HG02938 (cell line): ENCODE results near the gene CDH23.

Experiments
- ATAC-seq: cut with Tn5 transposase; IDR thresholded peaks from one replicate; pipeline ENCODE4 v1.9.1; 2021; ENCODE audit warnings: mild to moderate bottlenecking, moderate library complexity; ENCODE audit not compliant: unreplicated experiment

The CDH23 gene

DNA sequence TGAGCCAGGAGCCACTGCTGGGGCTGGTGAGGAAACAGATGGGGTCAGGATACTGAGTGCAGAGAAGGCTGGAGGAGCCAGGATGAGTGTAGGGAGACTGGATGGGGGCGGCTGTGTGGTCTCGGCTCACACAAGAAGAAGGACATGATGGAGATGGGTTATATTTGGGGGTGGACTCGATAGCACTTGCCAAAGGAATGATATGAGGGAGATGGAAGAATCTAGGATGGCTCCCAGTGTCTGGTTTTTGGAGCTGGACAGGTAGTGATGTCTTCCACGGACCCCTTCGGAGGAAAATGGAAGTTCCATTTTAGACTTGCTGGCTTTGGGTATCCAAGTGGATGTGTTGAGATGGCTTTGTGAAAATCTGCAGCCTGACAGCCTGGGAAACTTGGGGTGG, 83.9 kb downstream of the CDH23 start:
- ATAC-seq = no peak

GRCh38 chr10:71481746-71482410, 85.2 kb downstream of the CDH23 start:
- no peak for ATAC-seq

DNA sequence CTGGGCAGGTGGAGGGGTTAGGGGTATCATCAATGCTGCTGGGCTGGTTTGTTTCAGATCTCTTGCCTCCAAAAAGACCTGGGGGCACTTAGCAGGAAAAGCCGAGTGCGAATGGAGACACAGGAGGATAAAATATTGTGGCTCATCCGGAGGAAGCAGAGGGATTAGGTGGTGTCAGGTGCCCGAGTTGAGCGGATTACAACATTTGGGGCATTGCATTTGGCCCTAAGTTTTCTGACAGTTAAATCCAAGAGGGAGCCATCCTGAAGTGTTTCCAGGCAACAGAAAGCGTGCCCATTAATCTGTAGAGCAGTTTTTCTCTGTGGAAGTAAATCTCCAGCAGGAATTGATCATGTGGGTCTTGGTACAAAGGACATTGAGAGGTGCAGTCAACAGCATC, 85.9 kb downstream of the CDH23 start:
- no peak for ATAC-seq

- no peak for ATAC-seq
Observed at GRCh38 chr10:71483135-71483534, 86.4 kb downstream of the CDH23 start.

- ATAC-seq = no peak
Observed at GRCh38 chr10:71483885-71484751, 87.4 kb downstream of the CDH23 start.

DNA sequence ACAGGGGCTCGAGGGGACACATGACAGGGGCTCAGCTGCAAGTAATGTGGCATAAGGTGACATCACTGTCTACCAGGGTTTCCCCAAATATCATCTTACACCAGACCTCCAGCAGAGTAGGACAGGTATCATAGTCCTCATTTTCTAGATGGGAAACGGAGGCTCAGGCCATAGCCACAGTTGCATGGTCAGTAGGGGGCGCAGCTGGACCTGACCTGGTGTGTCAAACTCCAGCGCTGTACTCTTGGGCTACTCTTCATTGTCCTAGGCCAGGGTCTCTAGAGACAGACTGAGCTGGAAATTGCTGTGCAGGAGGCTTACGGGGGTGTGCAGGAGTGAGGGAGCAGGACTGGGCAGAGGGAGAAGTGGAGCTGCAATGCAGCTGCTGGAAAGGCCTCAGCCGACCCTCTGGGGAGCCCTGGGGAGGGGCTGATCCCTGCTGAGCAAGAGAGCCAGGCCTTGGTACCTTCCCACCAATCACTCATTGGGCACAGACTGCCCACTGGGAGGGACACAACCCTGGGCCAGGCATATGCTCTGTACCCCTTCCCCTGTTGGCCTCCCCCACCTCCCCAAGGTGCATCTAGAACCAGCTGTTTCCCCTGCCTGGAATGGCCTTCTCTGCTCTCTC, 89.9 kb downstream of the CDH23 start:
- no peak for ATAC-seq

GRCh38 chr10:71487726-71488125, 91.0 kb downstream of the CDH23 start:
- no peak for ATAC-seq

- no peak for ATAC-seq
Observed at GRCh38 chr10:71489077-71489476, 92.4 kb downstream of the CDH23 start.

- no peak for ATAC-seq
Observed at GRCh38 chr10:71492872-71493271, 96.2 kb downstream of the CDH23 start.

GRCh38 chr10:71493741-71494140, 97.0 kb downstream of the CDH23 start:
- ATAC-seq = no peak

DNA sequence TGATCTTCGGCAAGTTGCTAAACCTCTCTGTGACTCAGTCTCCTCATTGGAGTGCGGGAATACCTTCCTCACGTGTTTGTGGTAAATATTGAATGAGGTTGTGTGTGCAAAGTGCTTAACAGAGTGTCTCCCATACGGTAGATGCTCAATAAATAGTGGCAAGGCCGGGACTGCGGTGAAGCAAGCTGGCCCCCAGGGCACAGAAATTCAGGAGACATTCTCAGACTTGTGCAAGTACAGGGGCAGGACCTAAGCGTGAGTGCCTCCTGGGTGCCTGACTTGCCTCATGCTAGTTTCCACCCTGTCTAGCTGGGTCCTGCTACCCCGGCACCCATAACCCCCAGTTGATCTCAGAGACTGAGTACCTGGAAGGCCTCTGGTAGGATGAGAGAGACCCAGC, 97.8 kb downstream of the CDH23 start:
- no peak for ATAC-seq

- no peak for ATAC-seq
Observed at GRCh38 chr10:71494980-71495381, 98.3 kb downstream of the CDH23 start.

GRCh38 chr10:71496927-71497762, 100.4 kb downstream of the CDH23 start:
- no peak for ATAC-seq

DNA sequence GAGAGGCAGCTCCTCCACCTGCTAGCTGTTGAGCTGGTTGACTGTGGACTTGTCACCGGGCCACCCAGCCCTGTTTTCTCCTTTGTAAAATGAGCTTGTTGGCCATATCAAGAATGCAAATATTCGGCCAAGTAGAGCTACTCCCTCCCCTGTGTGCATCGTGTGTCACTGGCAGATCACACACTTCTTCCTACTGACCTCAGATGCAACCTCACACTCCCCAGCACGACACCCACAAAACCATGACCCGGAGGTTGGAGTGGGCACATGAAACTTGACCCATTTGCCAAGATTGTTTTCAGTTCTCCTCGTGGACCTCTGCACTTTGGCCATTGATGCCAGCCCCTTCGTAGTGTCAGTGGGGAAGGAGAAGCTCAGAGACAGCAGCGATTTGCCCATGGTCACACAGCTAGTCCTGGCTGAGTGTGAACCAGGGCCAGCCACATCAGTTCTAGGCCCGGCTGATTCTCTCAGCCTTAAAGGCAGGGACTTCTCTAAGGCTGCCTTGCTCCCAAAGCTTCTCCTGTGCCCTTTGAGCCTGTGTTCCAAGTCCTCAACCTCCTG, 101.1 kb downstream of the CDH23 start:
- no peak for ATAC-seq

- no peak for ATAC-seq
Observed at GRCh38 chr10:71501402-71501801, 104.7 kb downstream of the CDH23 start.

DNA sequence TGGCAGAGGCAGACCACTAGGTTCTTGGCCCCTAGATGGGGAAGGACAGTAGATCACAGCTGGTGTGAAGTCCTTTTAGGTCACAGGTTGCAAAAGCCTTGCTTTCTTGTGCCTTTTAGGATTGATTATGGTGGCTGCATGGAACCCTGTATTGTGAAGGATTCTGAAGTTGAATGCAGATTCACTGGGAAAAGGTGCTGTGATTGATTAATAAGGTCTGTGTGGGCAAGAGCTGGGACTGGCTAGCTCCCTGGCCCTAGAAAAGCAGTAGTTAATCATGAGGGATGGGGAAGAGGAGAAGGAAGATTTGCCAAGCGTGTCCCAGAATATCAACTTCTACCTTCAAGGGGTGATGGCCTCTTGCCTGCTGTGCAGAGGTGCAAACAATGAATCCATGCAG, 105.5 kb downstream of the CDH23 start:
- ATAC-seq = no peak

GRCh38 chr10:71502851-71503250, 106.1 kb downstream of the CDH23 start:
- ATAC-seq = no peak

- no peak for ATAC-seq
Observed at GRCh38 chr10:71504168-71504567, 107.4 kb downstream of the CDH23 start.

- ATAC-seq = no peak
Observed at GRCh38 chr10:71504570-71504969, 107.8 kb downstream of the CDH23 start.

GRCh38 chr10:71505862-71506261, 109.1 kb downstream of the CDH23 start:
- no peak for ATAC-seq

DNA sequence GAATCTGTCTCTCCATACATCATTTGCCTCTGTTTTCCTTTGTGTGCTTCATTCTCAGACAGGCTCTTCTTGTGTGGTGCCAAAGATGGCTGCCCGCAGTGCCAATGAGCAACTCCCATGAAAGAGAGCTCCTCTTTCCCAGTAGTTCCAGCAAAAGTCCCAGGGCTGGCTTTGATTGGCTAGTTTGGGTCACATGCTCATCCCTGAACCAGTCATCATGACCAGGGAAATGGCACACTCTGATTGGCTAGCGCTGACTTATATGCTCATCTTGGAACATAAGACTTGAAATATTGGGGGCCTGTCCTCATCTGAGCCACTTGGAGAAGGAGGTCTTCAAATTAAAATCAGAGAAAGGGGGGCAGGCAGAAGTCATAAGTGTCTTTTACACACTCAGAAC, 112.7 kb downstream of the CDH23 start:
- ATAC-seq = no peak
